Measurements from ENCODE around the gene NIPAL4.
A peak's percentile ranks its signal among the peaks of the same experiment; 100 is the strongest.

The NIPAL4 gene

GRCh38 chr5:157477814-157478494, 17.9 kb downstream of the NIPAL4 start:
- no peak for DNase-seq (ENCODE audit: extremely low spot score)
- CTCF ChIA-PET, result interaction anchor here (2.4 kb wide), 1 partner anchor 150 kb away, joined by 7 read pairs; no protein-coding TSS in a partner anchor
- POLR2A ChIA-PET, result no interaction called here
- TF ChIP-seq PKNOX1 (IDR thresholded peaks at IDR 0.05) (no peak), ZNF384 (IDR thresholded peaks at IDR 0.05) (0 out of 2 replicates have a peak, but pooled peaks have one; percentile 21)

- TF ChIP-seq FOXA1 (IDR thresholded peaks at IDR 0.05) (no peak), FOXK2 (IDR thresholded peaks at IDR 0.05) (no peak), ELF4 (IDR thresholded peaks at IDR 0.05) (no peak), LEF1 (IDR thresholded peaks at IDR 0.05; ENCODE audit: borderline replicate concordance) (no peak), NFRKB (IDR thresholded peaks at IDR 0.05) (no peak), SP1 (IDR thresholded peaks at IDR 0.05) (no peak), HDGF (IDR thresholded peaks at IDR 0.05; ENCODE audit: borderline replicate concordance) (no peak), PKNOX1 (IDR thresholded peaks at IDR 0.05) (no peak)
- POLR2A ChIA-PET, result no interaction called here
- CTCF ChIA-PET, result interaction anchor here (1.1 kb wide), 1 partner anchor 224 kb away, joined by 3 read pairs; no protein-coding TSS in a partner anchor
- DNase-seq (ENCODE audit: extremely low spot score), result no peak
Observed at GRCh38 chr5:157478726-157479125, 18.7 kb downstream of the NIPAL4 start.

GRCh38 chr5:157479166-157479565, 19.2 kb downstream of the NIPAL4 start:
- DNase-seq (ENCODE audit: extremely low spot score), result no peak
- POLR2A ChIA-PET, result no interaction called here
- CTCF ChIA-PET, result interaction anchor here (1.1 kb wide), 1 partner anchor 225 kb away, joined by 3 read pairs; no protein-coding TSS in a partner anchor
- TF ChIP-seq L3MBTL2 (conservative IDR thresholded peaks at IDR 0.05) (no peak), FOXM1 (IDR thresholded peaks at IDR 0.05; ENCODE audit: borderline replicate concordance) (no peak), PKNOX1 (IDR thresholded peaks at IDR 0.05) (no peak), HDGF (IDR thresholded peaks at IDR 0.05; ENCODE audit: borderline replicate concordance) (no peak), NFRKB (IDR thresholded peaks at IDR 0.05) (no peak), SUZ12 (IDR thresholded peaks at IDR 0.05) (no peak), FOXK2 (IDR thresholded peaks at IDR 0.05) (no peak), LEF1 (IDR thresholded peaks at IDR 0.05; ENCODE audit: borderline replicate concordance) (no peak), SP1 (IDR thresholded peaks at IDR 0.05) (no peak), CTBP1 (IDR thresholded peaks at IDR 0.05; ENCODE audit: borderline replicate concordance) (no peak), ZNF384 (IDR thresholded peaks at IDR 0.05) (no peak), TARDBP (IDR thresholded peaks at IDR 0.05) (no peak), ELF4 (IDR thresholded peaks at IDR 0.05) (no peak), ARNT (IDR thresholded peaks at IDR 0.05) (no peak), BHLHE40 (IDR thresholded peaks at IDR 0.05; ENCODE audit: borderline replicate concordance) (no peak), FOXA1 (IDR thresholded peaks at IDR 0.05) (no peak)

GRCh38 chr5:157479612-157480510, 19.8 kb downstream of the NIPAL4 start:
- TF ChIP-seq ARNT (IDR thresholded peaks at IDR 0.05) (no peak), NFRKB (IDR thresholded peaks at IDR 0.05) (no peak), PKNOX1 (IDR thresholded peaks at IDR 0.05) (no peak), LEF1 (IDR thresholded peaks at IDR 0.05; ENCODE audit: borderline replicate concordance) (no peak)
- no peak for DNase-seq (ENCODE audit: extremely low spot score)
- ChIA-PET POLR2A (no interaction called here), CTCF (interaction anchor here (1.1 kb wide), 1 partner anchor 225 kb away, joined by 3 read pairs; no protein-coding TSS in a partner anchor)

GRCh38 chr5:157481265-157481664, 21.3 kb downstream of the NIPAL4 start:
- DNase-seq (ENCODE audit: extremely low spot score), result no peak
- ChIA-PET POLR2A (no interaction called here), CTCF (interaction anchor here (0.6 kb wide), 1 partner anchor 203 kb away, joined by 5 read pairs; no protein-coding TSS in a partner anchor)
- TF ChIP-seq SUZ12 (IDR thresholded peaks at IDR 0.05) (no peak), SP1 (IDR thresholded peaks at IDR 0.05) (no peak), LEF1 (IDR thresholded peaks at IDR 0.05; ENCODE audit: borderline replicate concordance) (no peak), FOXM1 (IDR thresholded peaks at IDR 0.05; ENCODE audit: borderline replicate concordance) (no peak), FOXA1 (IDR thresholded peaks at IDR 0.05) (no peak), FOXK2 (IDR thresholded peaks at IDR 0.05) (no peak), NFRKB (IDR thresholded peaks at IDR 0.05) (no peak), L3MBTL2 (conservative IDR thresholded peaks at IDR 0.05) (no peak), ELF4 (IDR thresholded peaks at IDR 0.05) (no peak), HDGF (IDR thresholded peaks at IDR 0.05; ENCODE audit: borderline replicate concordance) (no peak), BHLHE40 (IDR thresholded peaks at IDR 0.05; ENCODE audit: borderline replicate concordance) (no peak), PKNOX1 (IDR thresholded peaks at IDR 0.05) (no peak)
